Endothelial cell of hepatic sinusoid (primary cell): Measurements from ENCODE around the gene DPEP2.
"Not testable (repeated sequence)": the region's sequence is repeated elsewhere in the genome, so short reads cannot be mapped to it uniquely, and the experiment has no call there.

Experiments
- in situ Hi-C: cut with HindIII; loops from 2 replicates; pipeline ENCODE4 v1.10.0; 2017; ENCODE audit warnings: low sequenced_read_pairs

DPEP2 gene

DNA sequence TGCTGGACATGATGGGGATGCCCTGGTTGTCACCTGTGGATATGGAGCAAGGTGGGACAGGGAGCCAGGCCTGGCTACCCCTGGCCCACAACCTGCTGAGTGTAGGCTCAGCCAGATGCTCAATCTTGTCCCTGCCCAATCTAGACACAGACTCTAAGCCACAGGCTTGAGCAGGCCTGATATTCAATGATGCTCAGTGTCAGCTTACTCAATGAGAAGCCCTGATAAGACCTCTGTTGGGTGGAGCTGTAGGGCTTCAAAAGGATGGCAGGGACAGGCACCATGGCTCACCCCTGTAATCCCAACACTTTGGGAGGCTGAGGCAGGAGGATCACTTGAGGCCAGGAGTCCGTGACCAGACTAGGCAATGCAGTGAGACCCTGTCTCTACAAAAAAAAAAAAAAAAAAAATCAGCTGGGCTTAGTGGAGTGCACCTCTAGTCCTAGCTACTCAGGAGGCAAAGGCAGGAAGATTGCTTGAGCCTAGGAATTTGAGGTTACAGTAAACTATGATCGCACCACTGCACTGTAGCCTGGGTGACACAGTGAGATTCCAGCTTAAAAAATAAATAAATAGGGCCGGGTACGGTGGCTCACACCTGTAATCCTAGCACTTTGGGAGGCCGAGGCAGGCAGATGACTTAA lies 58.7 kb downstream of the DPEP2 start:
- in situ Hi-C loops, result no loop called here

DNA sequence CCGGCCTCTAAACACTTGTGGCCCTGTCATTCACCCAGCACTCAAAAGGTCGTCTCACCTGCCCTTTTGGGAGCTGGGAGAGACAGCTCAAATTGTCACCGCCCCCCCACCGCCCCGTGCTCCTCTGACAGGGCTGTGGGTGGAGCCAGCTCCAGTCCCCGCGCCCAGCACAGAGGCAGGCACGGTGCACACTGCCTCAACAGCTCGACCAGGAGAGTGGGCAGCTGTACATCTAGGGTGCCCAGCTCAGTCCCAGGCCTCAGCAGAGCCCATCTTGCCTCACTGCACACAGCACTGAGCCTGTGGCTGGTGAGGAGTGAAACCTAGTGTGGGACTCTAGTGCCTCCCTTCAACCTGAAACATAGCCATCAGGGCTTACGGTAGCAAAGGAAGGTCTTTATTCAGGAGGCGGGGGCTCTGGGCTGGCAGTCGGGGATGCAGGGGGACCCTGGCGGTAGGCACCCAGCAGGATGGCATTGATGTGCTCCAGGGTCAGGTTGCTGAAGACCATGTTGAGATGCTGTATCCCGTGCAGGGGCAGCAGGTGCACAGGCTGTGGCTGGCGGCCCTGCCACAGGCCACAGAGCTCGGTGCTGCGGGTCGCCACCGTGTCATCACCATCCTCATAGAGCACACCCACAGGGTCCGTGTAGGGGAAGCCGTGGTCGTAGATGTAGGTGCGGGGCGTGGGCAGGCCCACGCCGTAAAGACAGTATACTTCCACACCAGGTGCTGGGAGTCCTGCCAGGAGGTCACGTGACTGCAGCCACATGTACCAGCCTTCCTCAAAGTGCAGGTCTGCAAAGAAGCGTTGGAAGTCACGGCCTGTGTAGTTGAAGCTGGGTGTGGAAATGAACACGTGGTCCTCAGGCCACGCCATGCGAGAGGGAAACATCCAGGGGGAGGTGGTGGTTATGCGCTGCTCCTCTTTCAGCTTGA lies 59.5 kb downstream of the DPEP2 start:
- in situ Hi-C loops, result no loop called here

DNA sequence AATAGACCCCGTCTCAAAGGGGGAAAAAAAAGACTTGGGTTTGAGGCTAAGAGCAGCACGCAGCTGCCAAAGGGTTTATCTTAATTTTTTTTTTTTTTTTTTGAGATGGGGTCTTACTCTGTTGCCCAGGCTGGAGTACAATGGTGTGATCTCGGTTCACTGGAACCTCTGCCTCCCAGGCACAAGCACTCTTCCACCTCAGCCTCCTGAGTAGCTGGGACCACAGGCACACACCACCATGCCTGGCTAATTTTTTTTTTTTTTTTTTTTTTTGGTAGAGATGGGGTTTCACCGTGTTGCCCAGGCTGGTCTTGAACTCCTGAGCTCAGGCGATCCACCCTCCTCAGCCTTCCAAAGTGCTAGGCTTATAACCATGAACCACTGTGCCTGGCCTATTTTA lies 61.6 kb downstream of the DPEP2 start:
- in situ Hi-C loops, result not testable (repeated sequence)
